Endothelial cell of umbilical vein (primary cell): Measurements from ENCODE around the gene FEZF1. TPM values are rescaled to one million over a fixed set of nuclear protein-coding genes. Genes with fewer than 3 reads are reported as not detected.

Source experiments
- BruUV-seq: library from RNA; stranded (reverse); fragments of 400-500 nt; replicated peaks from 2 replicates; lab custom pipeline; 2021; lab: Mats Ljungman, UMichigan
- CTCF ChIA-PET: fragments of 300-600, 350-600 bp; sonication (Branson Sonifier 250); formaldehyde crosslinking; loops from one replicate; lab custom pipeline; 2021; ENCODE audit warnings: antibody characterized with exemption, inconsistent platforms; lab: Charles Lee
- POLR2A ChIA-PET: fragments of 300-600, 350-600 bp; sonication (Branson Sonifier 250); formaldehyde crosslinking; loops from one replicate; lab custom pipeline; 2021; ENCODE audit warnings: antibody characterized with exemption, inconsistent platforms; lab: Charles Lee
- DNase-seq: peaks from one replicate; pipeline ENCODE4 v3.0.0-alpha.2; 2011; ENCODE audit warnings: low read depth, low spot score
- FAIRE-seq: peaks from 2 replicates; lab custom pipeline; 2011; peaks lifted over from hg19 to GRCh38; lab: Jason Lieb, UNC
- H2AFZ ChIP-seq: 2 replicates; pipeline ENCODE4 v1.6.0; 2012; ENCODE audit warnings: low read depth, low read length, control low read depth, inconsistent platforms
- H3K27ac ChIP-seq: 2 replicates; pipeline ENCODE4 v1.5.1; 2011; ENCODE audit warnings: low read depth, mild to moderate bottlenecking, control low read depth, low read length, moderate library complexity; ENCODE audit not compliant: insufficient read depth
- H3K27me3 ChIP-seq, 2 experiments: 2 replicates each; pipeline versions ENCODE4 v1.6.0 to v1.6.1; 2011; ENCODE audit warnings: low read length in 2 of 2, mixed read lengths in 1 of 2; ENCODE audit not compliant: control insufficient read depth in 2 of 2, insufficient read depth in 2 of 2
- H3K36me3 ChIP-seq, 2 experiments: 2 replicates in 1 of 2; 3 replicates in 1 of 2; pipeline ENCODE4 v1.5.1; 2011; ENCODE audit warnings: low read length in 2 of 2, mild to moderate bottlenecking in 1 of 2, moderate library complexity in 1 of 2; ENCODE audit not compliant: control insufficient read depth in 2 of 2, insufficient read depth in 2 of 2; ENCODE audit errors: extremely low read depth in 1 of 2
- H3K4me1 ChIP-seq: 3 replicates; pipeline ENCODE4 v1.5.1; 2011; ENCODE audit warnings: mild to moderate bottlenecking, low read length; ENCODE audit not compliant: control insufficient read depth, insufficient read depth; ENCODE audit errors: extremely low read depth
- H3K4me2 ChIP-seq: 2 replicates; pipeline ENCODE4 v1.6.1; 2011; ENCODE audit warnings: low read length, control low read depth, mixed read lengths; ENCODE audit not compliant: insufficient read depth
- H3K4me3 ChIP-seq, 3 experiments: fragments of 200-600 bp in 1 of 3; sonication (generic), shearing (Covaris generic) in 1 of 3; replicated peaks in 1 of 3; 2 replicates each; pipeline ENCODE4 v1.5.1; 2011 to 2016; ENCODE audit warnings: control low read depth in 3 of 3, low read length in 3 of 3, mild to moderate bottlenecking in 2 of 3, inconsistent platforms in 1 of 3, low read depth in 1 of 3, moderate library complexity in 1 of 3; ENCODE audit not compliant: insufficient read depth in 1 of 3
- H3K79me2 ChIP-seq: 2 replicates; pipeline ENCODE4 v1.6.0; 2012; ENCODE audit warnings: low read length, inconsistent platforms; ENCODE audit not compliant: control insufficient read depth, insufficient read depth
- H3K9ac ChIP-seq: replicated peaks from 2 replicates; pipeline ENCODE3; 2011; ENCODE audit warnings: low read length, control low read depth; ENCODE audit not compliant: insufficient read depth; ENCODE audit errors: extremely low read depth
- H3K9me1 ChIP-seq: replicated peaks from 3 replicates; pipeline ENCODE4 v1.6.0; 2011; ENCODE audit warnings: mild to moderate bottlenecking, low read length; ENCODE audit not compliant: control insufficient read depth, insufficient read depth; ENCODE audit errors: extremely low read depth
- H3K9me3 ChIP-seq: replicated peaks from 2 replicates; pipeline ENCODE4 v1.5.1; 2012; ENCODE audit warnings: low read length, inconsistent platforms; ENCODE audit not compliant: control insufficient read depth, insufficient read depth
- H4K20me1 ChIP-seq: replicated peaks from 2 replicates; pipeline ENCODE3; 2011; ENCODE audit warnings: mild to moderate bottlenecking, low read length; ENCODE audit not compliant: control insufficient read depth, insufficient read depth; ENCODE audit errors: extremely low read depth
- EZH2 ChIP-seq: IDR thresholded peaks from 2 replicates; pipeline ENCODE4 v1.6.1; 2012; ENCODE audit warnings: borderline replicate concordance, low read depth, mild to moderate bottlenecking, moderate library complexity, low read length, inconsistent platforms; ENCODE audit not compliant: severe bottlenecking
- FOS ChIP-seq: IDR thresholded peaks from 2 replicates; pipeline ENCODE4 v1.6.1; 2011; ENCODE audit warnings: mild to moderate bottlenecking, low read length, moderate library complexity, borderline replicate concordance; ENCODE audit not compliant: insufficient read depth
- GATA2 ChIP-seq: IDR thresholded peaks from 2 replicates; pipeline ENCODE4 v1.7.0; 2011; ENCODE audit warnings: low read depth, mild to moderate bottlenecking, moderate library complexity, mixed read lengths, low read length; ENCODE audit not compliant: insufficient read length, insufficient read depth
- MYC ChIP-seq: IDR thresholded peaks from one replicate; pipeline ENCODE4 v1.6.1; 2011; ENCODE audit warnings: mild to moderate bottlenecking, low read depth, low read length
- POLR2A ChIP-seq: IDR thresholded peaks from 2 replicates; pipeline ENCODE4 v1.6.1; 2012; ENCODE audit warnings: low read depth, mild to moderate bottlenecking, control low read depth, low read length
- POLR2AphosphoS5 ChIP-seq: IDR thresholded peaks from 2 replicates; pipeline ENCODE4 v1.6.1; 2012; ENCODE audit warnings: low read depth, mild to moderate bottlenecking, control low read depth, low read length, moderate library complexity; ENCODE audit not compliant: insufficient read depth
- dilution Hi-C: fragments of 300-500 bp; cut with MboI; formaldehyde crosslinking; loops from one replicate; pipeline ENCODE4 v1.15.0; 2019; ENCODE audit warnings: low sequenced_read_pairs; ENCODE audit not compliant: extremely low pct_ligation_motif_present
- intact Hi-C: fragments of 100-400 bp; cut with micrococcal nuclease; formaldehyde crosslinking; loops from one replicate; pipeline ENCODE4 v1.10.0; 2022
- polyA plus RNA-seq, 4 experiments: library from polyadenylated mRNA; depleted of rRNA in 3 of 4; stranded (reverse) in 3 of 4; unstranded in 1 of 4; fragments of >200 nt; gene quantifications; 2 replicates each; pipeline versions ENCODE4 v1.2.1 to v1.2.3, GENCODE V29; 2011 to 2012; ENCODE audit warnings: missing spikeins in 1 of 4
- total RNA-seq: library from RNA; stranded (reverse); gene quantifications from 2 replicates; pipeline ENCODE4 v1.2.3, GENCODE V29; 2021
- TF ChIP-seq, protein P1 (sequence below): IDR thresholded peaks from 2 replicates; pipeline ENCODE4 v1.6.1; 2011; ENCODE audit not compliant: insufficient read depth, insufficient read length

The FEZF1 gene
- total and polyA plus RNA-seq, 2 donors (not counting 3 experiments of a cell fraction or from before 2014, with no cell fraction given), result not detected

DNA sequence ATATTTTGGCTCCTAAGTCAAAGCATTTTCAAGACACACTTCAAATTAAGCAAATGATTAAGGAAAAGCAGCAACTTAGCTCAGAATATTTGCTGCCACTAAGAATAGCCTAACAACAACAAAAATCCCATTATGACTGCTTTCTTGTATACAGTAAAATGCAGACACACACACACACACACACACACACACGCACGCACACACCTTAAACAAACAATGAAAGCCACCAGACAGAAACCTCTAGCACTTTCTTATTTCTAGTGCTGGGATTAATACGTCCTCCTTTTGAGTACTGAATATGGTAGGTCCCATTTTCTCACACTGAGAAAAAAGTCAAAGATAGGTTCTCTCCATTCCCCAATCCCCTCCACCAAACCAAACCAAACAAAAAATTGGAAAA is 23.4 kb upstream of the FEZF1 start:
- no peak overlapping the region for H3K4me2 ChIP-seq
- H3K36me3 ChIP-seq, result no peaks in the 10 kb centered on the region
- DNase-seq, result no peak
- no peaks in the 10 kb centered on the region for H4K20me1 ChIP-seq
- TF ChIP-seq POLR2A (no peak), MYC (no peak), FOS (no peak)
- TF ChIP-seq, protein P1, sequence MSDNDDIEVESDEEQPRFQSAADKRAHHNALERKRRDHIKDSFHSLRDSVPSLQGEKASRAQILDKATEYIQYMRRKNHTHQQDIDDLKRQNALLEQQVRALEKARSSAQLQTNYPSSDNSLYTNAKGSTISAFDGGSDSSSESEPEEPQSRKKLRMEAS, result no peak
- CTCF ChIA-PET, result interaction anchor here (0.9 kb wide), 1 partner anchor 9 kb away, joined by 4 read pairs; no protein-coding TSS in a partner anchor
- H3K9me1 ChIP-seq, result no peaks in the 10 kb centered on the region
- no peak overlapping the region for H2AFZ ChIP-seq
- no peaks in the 10 kb centered on the region for H3K9me3 ChIP-seq
- H3K27me3 ChIP-seq, result no peaks in the 10 kb centered on the region
- no peaks in the 10 kb centered on the region for H3K79me2 ChIP-seq
- H3K9ac ChIP-seq, result no peak overlapping the region
- BruUV-seq, result no TSS peak
- POLR2A ChIA-PET, result no interaction called here
- no peak overlapping the region for H3K27ac ChIP-seq
- FAIRE-seq, result no peak
- intact Hi-C loops (no loop called here), dilution Hi-C loops (no loop called here)
- no peaks in the 10 kb centered on the region for H3K4me1 ChIP-seq
- no peak overlapping the region for H3K4me3 ChIP-seq

DNA sequence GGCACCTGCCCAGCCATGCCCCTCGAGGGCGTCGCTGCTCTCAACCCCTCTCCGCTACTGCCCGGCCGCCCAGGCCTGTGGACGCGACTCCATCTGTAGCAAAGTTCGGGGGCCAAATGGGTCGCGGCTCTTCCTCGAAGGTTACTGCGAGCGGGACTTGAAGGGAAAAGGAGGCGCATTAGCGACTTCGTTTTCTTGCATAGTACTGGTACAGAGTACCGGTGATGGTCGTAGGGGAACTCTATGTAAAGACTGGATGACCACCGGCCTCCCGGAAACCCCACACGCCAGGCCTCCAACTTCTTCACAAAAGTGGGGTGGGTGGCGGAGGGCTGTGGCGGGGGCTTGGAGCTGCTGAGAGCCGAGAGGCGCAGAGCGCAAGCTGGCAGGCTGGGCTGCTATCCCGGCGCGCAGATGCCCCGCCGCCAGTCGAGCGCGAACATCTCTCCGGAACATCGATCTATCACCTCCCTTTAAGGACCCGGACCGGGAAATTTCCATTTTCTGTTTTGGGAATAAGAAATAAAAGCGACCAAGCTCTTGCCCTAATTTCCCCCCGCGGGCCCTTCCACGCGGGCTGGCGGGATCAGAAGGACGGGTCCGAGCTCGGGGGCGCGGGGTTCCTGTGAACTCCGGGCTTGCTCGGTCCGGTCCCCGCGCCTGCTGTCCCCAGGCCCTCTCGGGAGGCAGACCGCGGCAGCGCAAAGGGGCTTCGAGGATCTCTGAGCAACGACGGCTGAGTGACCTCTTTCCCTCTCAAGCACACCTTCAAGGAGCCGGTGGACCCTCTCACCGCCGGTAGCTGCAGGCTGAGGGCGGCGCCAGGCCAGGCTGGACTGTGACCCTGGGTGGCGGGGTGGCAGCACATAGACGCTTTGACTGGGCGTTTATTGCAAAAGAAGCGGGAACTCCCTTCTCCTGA is 12.2 kb upstream of the FEZF1 start:
- no TSS peak for BruUV-seq
- CTCF ChIA-PET, result interaction anchor here (1.1 to 1.8 kb wide), 3 partner anchors 10 to 216 kb away, joined by 3 to 5 read pairs (median 4); no protein-coding TSS in a partner anchor
- Histone ChIP-seq H3K4me1 (peaks cover 11% of the 10 kb centered on the region), H3K79me2 (no peaks in the 10 kb centered on the region), H3K4me2 (peak overlapping the region; percentile 42), H3K27ac (no peak overlapping the region), H3K9me3 (no peaks in the 10 kb centered on the region), H2AFZ (no peak overlapping the region), H3K27me3 (peaks cover 46 to 63% of the 10 kb centered on the region in 2 experiments), H3K4me3 (no peak overlapping the region), H3K9me1 (no peaks in the 10 kb centered on the region), H4K20me1 (no peaks in the 10 kb centered on the region), H3K9ac (no peak overlapping the region), H3K36me3 (no peaks in the 10 kb centered on the region)
- intact Hi-C loops (no loop called here), dilution Hi-C loops (no loop called here)
- DNase-seq (no peak), FAIRE-seq (no peak)
- TF ChIP-seq GATA2 (no peak), EZH2 (peak; percentile 82), POLR2AphosphoS5 (no peak)
- POLR2A ChIA-PET, result no interaction called here
